Ureter (tissue), 1 donor: ENCODE results near the gene PCSK9. TPM values are rescaled to one million over a fixed set of nuclear protein-coding genes. Genes with fewer than 3 reads are reported as not detected.

ENCODE experiments used
- DNase-seq: peaks from one replicate; pipeline ENCODE4 v3.0.0-alpha.2; 2020; ENCODE audit warnings: low spot score
- total RNA-seq: library from RNA; stranded (reverse); gene quantifications from one replicate; pipeline ENCODE4 v1.2.4, GENCODE V29; 2023
- donor health status: DM: yes; HTN: yes; CAD: no.

PCSK9 gene
- total RNA-seq, 1 donor from 2014 or later = 0.16 TPM

- no peak for DNase-seq
Observed at GRCh38 chr1:55059302-55060132, 20.2 kb downstream of the PCSK9 start.

- DNase-seq = no peak
Observed at GRCh38 chr1:55060133-55060999, 21.0 kb downstream of the PCSK9 start.

DNA sequence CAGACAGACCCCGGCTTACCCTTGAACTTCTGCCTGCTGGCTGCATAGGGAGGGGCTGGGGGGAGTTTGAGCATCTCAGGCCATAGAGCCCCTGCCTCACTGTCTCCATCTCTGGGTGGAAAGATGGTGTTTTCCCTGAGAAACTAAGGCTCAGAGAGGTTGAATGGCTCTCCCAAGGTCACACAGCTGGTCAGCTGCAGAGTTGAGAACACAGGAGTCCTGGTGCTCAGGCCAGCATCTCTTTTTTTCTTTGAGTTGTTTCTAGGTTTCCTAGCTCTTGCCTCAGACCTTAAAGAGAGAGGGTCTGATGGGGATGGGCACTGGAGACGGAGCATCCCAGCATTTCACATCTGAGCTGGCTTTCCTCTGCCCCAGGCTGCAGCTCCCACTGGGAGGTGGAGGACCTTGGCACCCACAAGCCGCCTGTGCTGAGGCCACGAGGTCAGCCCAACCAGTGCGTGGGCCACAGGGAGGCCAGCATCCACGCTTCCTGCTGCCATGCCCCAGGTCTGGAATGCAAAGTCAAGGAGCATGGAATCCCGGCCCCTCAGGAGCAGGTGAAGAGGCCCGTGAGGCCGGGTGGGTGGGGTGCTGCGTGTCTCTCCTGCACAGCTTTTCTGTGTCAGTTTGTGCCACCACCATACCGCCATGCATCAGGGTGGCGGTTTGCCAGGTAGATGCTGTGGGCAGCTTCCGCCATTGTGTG lies 21.8 kb downstream of the PCSK9 start:
- DNase-seq = no peak

DNA sequence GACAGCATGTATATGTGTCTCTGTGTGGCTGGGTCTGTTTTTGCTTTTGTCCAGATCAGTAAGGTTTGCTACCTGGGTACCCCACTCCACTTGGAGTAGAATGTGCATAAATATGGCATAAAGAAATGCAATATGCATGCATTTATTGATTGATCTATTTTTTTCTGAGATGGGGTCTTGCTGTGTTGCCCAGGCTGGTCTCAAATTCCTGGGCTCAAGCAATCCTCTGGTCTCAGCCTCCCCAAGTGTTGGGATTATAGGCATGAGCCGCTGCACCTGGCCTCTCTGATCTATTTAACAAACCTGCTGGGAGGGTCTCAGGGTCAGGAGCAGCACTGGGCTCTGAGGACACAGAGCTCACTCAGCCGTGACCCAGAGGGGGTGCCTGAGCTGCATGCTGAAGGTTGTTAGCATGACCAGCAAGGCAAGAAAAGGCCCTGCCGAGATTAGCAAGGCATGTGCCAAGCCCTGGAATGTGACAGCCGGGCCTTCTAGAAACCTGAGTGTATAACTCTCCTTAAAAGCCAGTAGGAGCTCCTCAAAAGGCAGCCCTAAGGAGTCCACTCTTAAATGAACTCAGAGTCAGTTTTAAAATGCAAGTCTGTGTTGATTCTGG lies 22.5 kb downstream of the PCSK9 start:
- DNase-seq = no peak

GRCh38 chr1:55062801-55063576 lies 23.6 kb downstream of the PCSK9 start:
- no peak for DNase-seq

GRCh38 chr1:55063577-55063942 lies 24.2 kb downstream of the PCSK9 start:
- no peak for DNase-seq

- no peak for DNase-seq
Observed at GRCh38 chr1:55064071-55064581, 24.8 kb downstream of the PCSK9 start.

DNA sequence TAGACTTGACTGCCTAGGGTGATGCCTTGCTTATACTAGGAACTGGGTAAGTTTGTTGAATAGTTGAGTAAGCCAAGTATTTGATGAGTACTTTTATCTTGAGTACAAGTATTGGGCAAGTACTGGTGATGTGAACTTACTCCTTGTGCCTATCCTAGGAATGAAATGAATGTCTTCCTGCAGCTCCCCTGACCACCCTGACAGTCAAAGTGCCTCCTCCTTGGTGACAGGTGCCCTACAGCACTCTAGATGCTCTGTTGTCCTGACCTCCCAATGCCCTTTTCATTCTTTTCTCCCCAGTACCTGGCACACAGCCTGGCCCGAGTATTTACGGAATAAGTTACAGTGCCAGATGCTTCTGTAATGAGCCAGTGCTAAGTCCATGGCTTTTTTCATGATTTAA lies 25.5 kb downstream of the PCSK9 start:
- DNase-seq = no peak

GRCh38 chr1:55065648-55066047 lies 26.3 kb downstream of the PCSK9 start:
- no peak for DNase-seq

GRCh38 chr1:55067022-55067778 lies 27.9 kb downstream of the PCSK9 start:
- DNase-seq = no peak

- DNase-seq = no peak
Observed at GRCh38 chr1:55067914-55068313, 28.6 kb downstream of the PCSK9 start.

- no peak for DNase-seq
Observed at GRCh38 chr1:55068638-55069037, 29.3 kb downstream of the PCSK9 start.

DNA sequence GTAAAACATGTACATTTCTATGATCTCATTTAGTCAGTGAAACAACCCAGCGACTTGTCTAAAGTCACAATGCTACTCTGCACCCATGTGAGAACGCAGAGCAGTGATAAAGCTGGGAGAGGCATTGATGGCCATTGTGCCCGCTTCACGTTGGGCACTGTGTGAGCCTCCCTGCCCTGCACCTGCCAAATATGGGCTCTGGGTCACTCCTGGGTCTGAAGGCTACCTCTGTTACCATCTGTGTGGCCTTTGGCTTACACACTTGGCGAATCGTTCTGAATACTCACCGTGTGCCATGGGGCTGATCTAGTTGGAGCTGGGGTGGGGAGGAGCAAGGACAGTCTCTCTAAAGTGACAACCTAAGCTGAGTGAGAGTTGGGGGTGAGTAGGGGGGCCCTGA lies 29.9 kb downstream of the PCSK9 start:
- no peak for DNase-seq

GRCh38 chr1:55070293-55071164 lies 31.2 kb downstream of the PCSK9 start:
- no peak for DNase-seq

DNA sequence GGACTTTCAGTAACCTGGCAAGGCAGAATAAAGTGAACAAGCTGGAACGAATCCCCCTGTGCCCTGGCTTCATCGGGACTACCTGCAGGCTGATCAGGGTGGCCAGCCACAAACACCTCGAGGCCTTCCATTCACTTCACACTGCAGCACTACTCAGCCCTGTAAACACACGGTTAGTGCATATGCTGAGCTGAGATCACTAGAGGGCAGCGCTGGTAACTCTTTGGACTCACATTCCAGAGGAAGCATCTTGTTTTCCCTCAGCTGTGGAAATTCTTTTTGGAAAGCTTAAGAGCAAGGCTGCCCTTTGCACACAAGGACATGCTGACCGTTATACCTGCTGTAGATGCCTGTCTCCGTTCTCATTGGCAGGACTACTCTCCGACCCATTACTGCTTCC lies 32.1 kb downstream of the PCSK9 start:
- no peak for DNase-seq

DNA sequence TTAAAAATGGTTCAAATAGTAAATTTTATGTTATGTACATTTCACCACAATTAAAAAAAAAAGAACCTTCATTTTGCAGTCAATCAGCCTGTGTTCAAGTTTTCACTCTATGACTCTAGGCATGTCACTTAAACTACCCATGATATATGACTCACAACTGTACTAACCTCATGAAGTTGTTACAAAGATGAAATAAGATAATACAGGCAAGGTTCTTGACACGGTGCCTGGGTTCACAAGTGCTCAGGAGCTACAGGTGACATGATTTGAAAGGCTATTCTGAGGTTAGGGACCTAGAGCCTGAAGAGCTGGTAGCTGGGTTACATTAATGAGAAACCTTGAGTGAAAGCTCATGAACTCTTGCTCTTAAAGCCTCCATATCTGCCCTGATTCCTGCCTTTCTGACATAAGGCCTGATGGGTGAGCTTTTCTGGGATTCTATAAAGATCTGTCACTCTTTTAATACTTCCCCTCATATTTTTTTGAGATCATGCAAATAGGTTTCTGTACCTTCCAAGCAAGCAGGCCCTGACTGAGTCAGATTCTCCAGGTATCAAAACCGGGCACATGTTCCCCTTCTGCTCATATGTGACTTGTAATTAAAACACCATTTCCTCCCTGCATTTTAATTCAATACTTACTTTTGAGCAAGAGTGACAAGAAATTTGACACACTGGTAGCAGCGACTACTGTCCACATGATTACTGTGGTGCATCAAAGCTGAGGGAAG lies 34.0 kb downstream of the PCSK9 start:
- DNase-seq = no peak

- no peak for DNase-seq
Observed at GRCh38 chr1:55074455-55074854, 35.1 kb downstream of the PCSK9 start.

GRCh38 chr1:55076356-55076755 lies 37.0 kb downstream of the PCSK9 start:
- no peak for DNase-seq
